Embryonic facial prominence (tissue), 1 donor: ENCODE data around the gene CLBA1.

Experiments
- DNase-seq: peaks from one replicate; pipeline ENCODE4 v3.0.0-alpha.2; 2016; ENCODE audit errors: extremely low spot score

The CLBA1 gene

DNA sequence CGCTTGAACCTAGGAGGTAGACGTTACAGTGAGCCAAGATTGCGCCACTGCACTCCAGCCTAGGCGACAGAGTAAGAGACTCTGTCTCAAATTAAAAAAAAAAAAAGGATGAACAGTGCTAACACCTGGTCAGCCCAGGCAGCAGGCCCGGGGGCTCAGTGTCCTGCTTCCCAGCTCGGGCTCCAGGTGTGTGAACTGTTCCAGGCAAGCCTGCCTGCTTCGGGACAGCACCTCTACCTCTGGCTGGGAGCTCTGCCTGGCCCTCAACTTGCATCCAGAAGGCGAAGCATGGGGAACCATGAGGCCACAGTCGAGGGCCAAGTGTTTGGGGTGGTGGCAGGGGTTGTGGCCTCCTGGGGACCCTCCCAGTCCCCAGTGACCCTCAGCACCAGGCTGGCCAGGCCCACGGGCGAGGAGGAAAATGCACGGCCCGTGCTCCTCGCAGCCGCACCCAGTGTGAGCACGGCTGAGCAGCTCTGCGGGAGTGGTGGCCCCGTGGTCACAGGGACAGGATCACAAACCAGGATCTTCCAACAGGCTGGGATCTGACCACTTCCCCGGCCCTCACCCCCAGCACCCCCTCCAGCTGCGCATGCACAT, 19.8 kb downstream of the CLBA1 start:
- DNase-seq: no peak

DNA sequence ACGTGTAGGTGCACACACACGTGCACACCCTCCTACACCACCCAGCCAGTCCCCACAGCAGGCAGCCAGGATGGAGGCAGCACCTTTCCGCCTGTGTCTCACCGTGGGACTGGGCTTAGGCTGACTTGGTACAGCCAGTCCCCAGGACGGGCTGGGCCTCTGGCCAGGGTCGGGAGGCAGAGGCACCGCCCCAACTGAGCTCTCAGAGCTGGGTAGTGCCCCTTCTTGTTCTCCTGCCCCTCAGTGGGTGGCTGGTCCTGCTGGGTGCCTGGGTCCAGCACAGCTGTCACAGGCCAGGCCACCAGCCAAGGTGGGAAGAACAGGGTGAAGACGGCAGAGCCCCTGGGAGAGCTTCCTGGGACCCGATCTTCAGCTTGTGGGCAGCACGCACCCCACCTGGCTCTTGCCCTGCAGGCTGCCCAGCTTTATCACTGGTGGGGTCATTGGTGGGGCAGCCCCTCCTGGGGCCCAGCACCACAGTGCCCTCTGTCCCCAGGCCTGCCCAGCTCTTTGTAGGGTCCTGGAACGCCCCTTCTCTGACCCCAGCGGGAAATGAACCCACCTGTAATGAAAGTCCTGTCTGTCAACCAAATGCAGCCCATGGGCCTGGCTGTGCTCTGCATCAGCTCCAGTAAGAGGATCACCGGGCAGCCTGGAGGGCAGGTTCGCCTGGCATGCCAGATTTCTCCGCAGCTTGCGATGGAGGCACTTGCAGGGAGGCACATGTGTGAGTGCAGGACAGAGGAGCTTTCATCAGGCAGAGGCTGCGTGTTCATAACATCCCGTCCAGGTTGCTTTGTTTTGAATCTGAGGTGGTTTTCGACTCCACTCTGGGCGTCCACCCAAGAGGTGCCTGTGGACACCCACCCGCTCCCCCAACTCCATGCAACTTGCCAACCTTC, 20.6 kb downstream of the CLBA1 start:
- no peak for DNase-seq

DNA sequence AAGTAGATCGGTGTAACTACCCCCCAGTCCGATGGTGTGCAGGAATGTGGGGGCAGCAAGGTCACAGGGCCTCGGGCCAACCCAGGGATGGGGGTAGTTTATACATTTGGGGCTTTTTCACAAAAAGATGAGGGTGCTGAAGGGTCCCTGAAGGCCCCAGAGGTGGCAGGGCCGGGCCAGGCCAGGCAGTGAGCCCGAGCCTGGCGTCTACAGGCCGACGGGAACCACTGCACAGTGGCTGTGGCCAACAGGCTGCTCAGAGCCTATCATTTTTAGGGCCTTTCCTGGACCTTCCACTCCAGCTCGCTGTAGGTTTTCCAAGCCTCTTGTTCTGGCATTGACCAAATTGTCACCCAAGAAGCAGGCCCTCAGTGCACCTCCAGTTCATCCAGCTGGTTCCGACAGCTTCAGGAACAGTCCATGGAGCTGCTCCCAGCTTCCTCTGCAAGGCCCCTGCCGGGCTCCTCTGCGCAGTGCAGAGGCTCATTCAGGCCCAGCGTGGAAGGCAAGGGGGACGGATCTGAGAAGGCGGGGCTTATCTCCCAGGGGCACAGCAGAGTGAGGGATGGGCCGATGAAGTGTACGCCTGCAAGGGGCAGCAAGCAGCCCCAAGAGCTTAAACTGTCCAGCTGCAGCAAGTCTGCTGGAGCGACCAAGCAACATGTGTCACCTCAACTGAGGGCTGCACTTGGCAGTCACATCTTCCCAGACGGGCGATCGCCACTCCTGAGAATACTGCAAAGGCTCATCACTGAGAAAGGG, 21.4 kb downstream of the CLBA1 start:
- no peak for DNase-seq

DNA sequence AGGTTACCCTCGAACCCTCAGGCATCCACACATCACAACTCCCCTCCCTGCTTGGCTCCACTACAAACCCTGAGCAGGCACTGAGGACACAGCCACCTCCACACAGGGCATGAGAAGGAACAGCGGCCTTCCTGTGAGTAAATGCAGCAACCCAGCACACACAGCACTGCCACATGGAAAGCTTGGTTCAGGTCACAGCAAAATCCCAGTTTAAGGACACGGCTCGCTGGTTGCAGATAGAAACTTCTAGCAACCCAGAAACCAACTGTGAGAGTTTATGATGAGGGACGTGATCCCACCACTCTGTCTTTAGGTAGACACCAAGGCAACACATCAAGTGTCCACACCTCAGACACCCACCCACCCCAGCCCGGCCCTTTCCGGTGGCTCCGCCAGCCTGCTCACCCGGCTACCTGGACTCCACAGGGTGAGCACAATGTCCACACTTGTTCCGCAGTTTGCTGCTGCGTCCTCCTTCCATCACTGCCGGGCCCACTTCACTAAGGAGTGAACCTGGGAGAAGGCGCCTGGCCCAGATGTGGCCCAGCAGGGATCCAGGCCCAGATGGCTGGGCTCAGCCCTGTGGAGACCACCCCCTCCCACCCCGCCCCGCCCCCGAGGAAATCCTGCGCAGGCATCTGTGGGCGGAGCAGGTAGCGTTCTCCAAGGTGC, 22.1 kb downstream of the CLBA1 start:
- DNase-seq: no peak

DNA sequence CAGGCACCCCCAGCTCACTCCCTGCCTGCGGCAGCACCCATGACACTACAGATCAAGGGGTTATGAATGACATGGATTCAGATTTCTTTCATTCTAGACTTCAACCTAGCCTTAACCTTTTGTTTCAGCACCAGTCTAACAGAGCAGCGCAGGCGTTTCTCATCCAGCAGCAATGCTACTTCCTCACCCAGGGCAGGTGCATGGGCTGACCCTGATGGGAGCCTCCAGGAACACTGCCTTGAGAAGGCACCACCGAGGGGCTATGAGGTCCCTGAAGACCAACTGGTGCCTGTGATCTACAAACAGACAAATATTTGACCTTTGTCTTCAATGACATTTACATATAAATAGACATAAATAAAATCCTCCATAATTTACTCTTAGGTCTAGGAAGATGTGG, 24.5 kb downstream of the CLBA1 start:
- no peak for DNase-seq

DNA sequence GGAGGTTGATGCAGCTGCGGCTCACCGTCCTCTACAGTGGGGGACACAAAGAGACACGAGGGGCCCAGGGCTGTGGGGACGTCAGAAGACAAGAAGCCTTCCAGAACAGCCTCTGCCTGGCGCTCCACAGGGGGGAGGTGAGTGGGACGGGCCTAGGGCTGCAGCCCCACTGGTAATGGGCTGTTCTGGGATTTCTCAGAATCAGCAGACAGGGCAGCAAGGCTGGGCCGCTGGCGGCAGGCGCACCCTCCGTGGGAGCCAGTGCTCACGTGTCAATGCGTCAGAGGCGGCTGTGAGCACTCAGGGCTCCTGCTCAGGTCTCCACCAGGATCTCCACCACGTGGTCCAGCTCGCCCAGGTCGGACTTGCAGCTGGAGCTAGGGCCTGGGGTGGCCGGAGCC, 25.3 kb downstream of the CLBA1 start:
- no peak for DNase-seq

DNA sequence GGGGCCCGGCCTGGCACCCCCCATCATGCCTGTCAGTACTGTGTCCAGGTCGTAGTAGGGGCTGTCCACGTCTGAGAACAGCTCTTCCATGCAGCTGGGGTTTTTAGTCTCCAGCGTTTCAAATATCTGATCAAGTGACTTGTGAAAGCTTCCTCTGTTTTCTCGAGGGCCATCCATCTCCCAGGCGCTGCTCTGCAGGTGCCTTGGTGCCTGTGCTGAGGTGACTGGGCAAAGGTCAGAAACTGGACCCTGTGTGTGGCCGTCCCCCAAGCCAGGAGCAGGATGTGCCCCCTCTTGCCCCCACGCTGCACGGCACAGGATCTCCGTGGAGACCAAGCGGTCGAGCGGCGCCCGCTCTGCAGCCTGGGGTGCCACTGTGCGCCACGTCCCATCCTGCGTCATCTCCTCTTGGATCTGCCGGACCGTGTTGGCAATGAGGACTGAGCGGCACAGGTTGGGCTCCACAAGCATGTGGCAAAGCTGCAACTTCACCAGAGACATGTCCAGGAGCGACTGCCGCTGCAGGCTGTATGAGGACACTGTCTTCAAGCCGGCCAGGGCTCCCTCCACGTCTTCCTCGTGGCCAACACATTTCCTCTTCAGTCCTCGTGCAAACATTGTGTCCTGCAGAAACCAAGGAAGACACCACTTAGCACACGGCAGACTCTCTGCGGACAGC, 25.9 kb downstream of the CLBA1 start:
- DNase-seq: no peak

DNA sequence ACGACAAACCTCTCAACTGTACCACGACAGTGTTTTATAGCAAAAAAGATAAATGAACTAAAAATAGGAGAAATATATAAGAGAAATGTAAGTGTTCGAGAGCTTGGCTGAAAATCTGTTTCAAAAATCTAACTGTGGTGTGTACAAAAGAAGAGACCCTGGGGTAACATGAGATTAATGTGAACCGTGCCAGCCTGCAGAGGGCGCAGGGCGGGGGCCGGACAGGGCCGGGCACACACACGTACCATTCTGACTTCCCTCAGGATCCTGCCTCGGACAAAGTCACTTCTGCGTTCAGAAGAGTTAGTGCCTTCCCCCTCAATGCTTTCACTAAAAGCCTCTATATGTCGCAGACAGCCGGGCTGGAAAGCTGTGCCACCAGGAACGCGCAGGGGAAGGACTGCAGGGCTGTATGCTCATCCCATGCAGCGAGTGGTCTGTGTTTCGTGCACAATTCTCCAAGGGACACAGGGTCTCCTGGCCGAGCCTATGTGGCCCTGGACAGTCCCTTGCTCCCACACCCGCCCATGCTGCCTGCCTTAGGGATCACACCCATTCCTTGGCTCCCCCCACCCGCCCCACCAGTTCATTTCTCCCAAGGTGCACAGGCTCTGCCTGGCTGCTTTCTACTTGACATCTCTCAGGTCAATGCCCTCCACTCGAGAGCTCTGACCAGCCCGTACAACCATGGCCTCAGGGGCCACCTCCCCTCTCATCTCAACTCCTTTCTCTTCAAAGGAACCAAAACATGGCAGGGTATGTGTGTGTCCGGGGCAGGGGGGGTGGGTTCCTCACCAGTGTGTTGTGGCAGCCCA, 26.8 kb downstream of the CLBA1 start:
- no peak for DNase-seq

DNA sequence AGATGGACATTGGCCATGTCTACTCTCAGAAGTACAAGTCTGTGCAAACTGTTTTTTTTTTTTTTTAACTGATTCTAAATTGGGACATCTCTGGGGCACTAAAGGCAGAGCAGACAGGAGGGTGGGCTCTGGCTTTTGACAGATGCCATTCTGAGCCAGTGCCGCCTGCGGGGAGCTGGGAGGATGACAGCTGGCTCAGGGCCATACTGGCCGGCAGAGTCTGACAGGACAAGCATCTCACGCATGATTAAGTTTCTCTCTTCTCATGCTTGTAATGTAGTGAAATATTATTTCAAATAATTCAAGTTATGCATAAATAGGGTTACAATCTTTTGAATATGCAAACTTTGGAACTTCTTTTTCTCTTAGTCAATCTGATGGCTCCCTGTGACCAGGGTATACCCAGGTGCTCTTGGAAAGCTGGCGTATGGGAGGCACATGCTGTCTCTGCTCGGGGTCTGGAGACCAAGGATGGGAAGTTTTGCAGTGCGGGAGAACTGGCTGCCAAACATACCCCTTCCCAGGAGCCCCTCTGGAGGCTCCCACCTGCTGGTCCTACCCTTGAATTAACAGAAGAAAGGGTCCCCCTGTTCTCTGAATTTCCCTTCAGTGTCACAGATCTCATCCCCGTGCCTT, 27.7 kb downstream of the CLBA1 start:
- DNase-seq: no peak

DNA sequence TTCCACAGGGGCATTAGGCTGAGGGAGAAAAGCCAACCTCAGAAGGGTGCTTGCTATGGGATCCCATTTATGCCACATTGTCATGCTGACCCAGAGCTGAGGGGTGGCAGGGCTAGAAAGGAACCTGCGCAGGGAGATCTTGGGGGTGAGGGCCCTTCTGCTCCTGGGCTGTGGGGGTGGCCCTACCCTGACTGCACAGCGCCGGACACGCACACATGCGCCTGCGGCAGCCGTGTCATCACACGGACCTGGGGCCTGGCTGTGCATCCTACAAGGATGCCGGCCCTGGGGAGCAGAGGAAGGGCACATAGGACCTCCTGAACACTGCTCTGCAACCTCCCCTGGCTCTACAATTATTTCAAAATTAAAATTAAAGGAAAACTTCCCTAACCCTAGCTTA, 28.4 kb downstream of the CLBA1 start:
- no peak for DNase-seq

DNA sequence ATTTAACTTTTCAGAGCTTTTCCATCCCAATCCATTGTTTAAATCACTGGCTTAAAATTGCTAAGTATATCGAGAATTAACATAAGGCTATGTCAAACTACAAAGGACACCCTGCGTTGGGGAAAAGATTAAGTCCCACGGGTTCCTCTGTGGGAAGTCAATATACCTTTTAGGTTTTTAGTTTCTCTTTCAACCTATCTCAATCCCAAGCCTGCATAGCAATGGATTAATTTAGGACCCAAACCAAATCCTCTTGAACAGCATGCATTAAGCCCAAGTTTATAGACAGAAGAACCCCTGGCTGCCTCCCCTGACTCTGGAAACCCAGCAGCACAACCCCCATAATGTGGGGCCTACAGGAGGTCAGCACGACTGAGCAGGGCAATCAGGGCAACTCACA, 29.0 kb downstream of the CLBA1 start:
- no peak for DNase-seq

DNA sequence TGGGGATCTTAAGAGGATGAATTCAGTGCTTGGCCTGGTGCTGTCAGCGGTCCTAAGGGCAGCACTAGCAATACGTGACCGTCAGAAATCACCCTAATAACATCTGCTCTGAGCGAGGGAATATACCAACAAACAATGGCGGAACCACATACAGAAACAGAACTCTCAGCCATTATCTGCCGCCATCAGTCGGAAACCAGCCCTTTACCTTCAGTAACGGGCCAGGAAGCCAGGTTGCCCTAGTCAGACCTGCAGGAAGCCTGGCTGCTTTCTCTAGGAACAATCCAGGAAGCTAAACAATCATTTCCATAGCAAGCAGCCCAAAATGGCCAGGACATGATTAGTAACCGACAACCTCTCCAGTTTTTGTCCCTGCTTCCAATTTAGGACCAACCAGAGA, 29.7 kb downstream of the CLBA1 start:
- no peak for DNase-seq

DNA sequence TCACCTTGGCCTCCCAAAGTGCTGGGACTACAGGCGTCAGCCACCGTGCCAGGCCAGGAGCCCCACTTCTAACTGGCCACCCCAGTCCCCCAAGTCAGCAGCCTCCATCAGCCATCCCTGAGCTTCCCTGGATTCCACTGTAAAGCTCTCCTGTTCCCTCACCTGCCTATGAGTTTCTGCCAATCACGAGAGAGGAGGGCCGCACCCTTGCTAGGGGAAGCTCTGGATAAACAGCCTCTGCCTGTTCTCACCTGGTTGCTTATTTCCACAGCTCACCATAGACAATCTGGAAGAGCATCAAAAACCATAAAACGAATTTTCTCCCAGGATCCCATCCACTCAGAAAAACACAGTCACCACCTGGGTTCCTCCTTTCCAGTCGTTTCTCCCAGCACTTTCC, 30.3 kb downstream of the CLBA1 start:
- no peak for DNase-seq

DNA sequence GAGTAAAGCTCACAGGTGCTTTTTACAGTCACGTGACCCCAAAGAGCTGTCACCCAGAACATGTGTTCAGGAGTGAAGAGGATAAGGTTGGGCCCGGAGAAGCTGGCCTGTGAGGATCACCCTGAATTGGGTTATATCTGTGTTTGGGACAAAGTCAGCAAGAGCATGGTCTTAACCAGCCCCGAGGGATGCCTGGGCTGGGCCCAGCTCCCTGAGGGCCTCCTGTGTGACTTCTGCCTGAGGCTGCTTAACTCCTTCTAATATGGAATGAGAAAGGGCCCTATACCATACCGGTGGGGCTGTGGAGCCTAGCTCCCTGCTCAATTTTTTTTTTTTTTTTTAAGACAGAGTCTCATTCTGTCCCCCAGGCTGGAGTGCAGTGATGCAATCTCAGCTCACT, 32.8 kb downstream of the CLBA1 start:
- no peak for DNase-seq

DNA sequence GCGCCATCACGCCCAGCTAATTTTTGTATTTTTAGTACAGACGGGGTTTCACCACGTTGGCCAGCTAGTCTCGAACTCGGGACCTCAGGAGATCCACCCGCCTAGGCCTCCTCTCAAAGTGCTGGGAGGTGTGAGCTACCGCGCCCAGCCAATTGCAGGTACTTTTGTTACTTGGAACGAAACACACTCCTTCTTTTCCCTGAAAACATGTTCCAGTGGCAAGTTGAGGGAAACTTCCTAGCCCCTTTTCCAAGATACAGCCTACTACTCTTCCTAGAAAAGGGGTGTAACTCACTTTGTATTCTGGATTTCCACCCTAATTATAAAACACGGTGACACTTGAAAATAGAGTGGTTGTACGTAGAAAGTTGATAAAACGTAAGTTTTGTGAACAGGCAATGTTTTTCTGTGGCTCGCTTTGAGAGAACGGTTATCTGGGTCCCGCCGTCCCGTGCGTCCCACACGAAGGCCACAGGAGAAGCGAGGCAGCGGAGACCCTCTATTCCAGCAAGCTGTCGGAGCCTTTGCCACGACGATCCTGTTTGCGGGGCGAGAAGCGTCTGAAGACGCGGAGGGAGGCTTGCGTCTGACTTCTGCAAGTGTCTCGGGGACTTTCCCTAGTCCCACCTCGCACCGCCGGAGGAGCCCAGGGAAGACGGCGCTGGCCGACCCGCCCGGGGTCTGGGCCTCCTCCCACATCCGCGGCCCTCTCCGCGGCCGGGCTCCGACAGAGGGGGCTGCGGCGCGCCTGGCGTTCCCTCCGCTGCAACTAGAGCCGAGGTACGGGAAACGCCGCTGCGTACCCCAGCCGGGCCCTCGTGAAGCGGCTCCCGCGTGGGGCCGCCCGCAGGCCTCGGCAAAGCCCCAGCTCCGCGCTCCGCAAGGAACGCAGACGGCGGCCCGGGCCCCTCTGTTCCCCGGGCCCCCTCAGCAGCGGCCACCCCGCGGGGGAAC, 34.5 kb downstream of the CLBA1 start:
- peak; percentile 23 for DNase-seq

DNA sequence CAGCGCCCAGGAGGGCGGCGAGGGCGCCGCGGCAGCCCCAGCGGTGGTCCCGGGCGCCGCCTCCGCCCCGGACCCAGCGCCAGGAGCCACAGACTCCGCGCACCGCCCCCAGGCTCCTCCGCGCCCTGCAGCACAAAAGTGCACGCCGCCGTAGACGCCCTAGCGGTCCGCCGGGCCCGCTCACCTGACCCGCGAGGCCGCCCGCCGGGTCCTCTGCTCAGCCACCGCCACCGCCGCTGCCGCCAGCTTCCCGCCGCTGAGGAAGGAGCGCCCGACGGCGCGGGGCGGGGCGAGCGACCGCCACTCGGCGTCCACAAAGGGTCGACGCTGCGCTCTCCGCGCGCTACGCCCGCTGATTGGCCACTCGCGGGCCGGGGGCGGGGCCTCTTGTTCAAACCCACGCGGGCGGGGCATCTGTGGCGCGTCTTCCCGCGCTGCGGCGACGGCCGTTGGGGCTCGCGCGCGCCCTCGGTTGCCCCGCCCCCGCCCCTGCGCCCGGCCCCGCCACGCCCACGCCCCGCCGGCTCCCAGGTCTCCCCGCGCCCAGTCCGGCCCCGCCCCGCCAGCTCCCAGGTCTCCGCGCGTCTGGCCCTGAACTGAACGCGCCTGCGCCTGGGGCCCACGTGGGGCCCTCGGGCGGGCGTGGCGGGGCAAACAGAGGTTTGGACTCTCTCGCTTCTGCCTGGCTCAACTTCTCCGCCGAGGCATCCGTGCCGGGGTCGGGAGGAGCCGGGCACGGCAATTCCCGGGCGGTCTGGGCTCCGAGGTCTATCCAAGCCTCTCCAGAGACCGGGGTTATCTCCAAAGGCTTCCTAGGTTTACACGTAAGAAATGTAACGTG, 35.4 kb downstream of the CLBA1 start, which contains the start of gene CDCA4:
Gene CDCA4, minus strand, starts transcription at position 269 of the 841 bp plus-strand sequence. CDS start 9,154 bp downstream, outside the sequence.
- peak; percentile 93 for DNase-seq

DNA sequence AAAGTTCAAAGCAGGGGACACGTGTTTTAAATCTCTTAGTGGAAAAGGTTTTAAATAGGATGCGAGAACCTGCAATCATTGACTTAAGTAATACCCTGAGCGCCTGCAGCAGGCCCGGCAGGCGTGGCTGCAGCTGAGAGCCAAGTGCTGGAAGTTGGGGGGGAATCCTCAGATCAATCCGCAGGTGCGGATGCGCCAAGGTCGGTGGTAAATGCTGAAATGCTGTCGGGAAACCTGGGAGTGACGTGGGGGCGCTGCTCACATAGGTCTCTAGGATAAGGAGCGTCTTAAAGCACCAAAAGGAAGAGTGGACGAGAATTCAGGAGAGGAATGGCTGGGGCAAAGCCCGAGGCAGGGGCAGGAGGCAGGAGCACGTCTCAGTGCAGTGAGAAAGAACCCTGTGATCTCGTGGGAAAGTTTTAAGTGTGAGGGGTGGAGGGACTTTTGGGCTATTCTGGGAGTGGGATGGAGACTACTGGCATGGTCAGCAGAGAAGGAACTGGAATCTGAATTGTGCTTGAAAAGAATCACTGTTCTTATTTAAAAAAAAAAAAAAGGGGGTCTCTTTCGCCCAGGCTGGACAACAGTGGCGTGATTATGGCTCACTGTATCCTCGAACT, 36.2 kb downstream of the CLBA1 start:
- peak; percentile 40 for DNase-seq

DNA sequence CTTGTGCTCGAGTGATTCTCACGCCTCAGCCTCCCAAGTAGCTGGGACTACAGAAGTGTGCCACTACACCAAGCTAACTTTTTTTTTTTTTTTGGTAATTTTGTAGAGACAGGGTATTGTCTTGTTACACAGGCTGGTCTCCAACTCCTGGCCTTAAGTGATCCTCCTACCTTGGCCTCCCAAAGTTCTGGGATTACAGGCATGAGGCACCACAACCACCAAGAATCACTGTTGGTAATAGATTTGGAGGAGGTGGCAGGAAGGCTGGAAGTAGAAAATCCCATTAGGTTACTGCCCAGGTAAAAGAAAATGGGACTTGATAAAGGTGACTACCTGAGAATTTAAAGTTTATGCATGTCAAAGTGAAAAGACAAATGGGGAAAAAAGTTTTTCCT, 36.7 kb downstream of the CLBA1 start:
- DNase-seq: no peak
